GM03348 (cell line): Measurements from ENCODE around the gene MAD2L2.
A peak's percentile ranks its signal among the peaks of the same experiment; 100 is the strongest.

Experiments
- DNase-seq: peaks from one replicate; pipeline ENCODE4 v3.0.0; 2012; ENCODE audit warnings: low spot score

The MAD2L2 gene

GRCh38 chr1:11681071-11681771 lies at the start of gene MAD2L2:
MAD2L2 (minus strand) TSS chr1:11681148; CDS start chr1:11680601, 547 bp downstream.
- DNase-seq, result peak; percentile 98

DNA sequence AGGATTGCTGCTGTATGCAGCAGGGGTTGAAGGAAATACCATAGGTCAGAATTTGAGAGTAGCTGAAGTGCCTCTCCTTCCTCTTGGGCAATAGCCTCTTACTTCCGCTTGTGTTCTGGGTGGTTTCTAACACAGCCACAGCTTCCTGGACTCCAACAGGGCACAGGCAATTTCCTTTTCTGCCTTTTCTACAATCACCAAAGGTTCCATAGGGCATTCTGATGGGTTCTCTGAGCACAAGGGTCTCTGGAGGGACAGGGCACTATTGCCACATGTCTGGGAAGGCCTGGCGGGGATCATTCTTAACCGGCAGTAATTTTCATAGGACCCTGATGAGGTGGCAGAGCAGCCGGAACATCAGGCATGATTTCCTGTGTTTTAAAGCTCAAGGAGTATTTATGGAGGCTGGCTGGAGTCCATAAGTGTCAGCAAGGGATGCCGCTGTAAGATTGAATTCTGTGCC lies 49.5 kb upstream of the MAD2L2 start:
- DNase-seq, result peak; percentile 70

GRCh38 chr1:11729498-11730428 lies 48.8 kb upstream of the MAD2L2 start:
- DNase-seq, result no peak

DNA sequence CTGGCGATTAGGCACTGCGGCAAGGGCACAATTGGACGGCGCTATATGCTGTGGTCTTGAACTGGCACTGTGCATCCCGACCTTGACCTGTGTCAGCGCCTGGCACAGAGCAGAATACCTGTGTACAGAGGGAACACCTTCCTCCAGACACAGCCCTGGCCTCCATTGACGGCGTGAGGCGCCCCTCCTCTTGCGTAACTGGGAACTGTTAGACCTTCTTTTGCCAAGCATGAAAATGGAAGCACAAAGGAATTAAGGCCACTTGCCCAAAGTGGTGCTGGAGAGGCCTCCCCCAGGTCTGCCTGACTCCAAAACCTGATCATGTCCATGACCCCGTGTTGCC lies 48.2 kb upstream of the MAD2L2 start:
- DNase-seq, result no peak

- DNase-seq, result no peak
These were observed 47.3 kb upstream of the MAD2L2 start for GRCh38 chr1:11728126-11728806.

DNA sequence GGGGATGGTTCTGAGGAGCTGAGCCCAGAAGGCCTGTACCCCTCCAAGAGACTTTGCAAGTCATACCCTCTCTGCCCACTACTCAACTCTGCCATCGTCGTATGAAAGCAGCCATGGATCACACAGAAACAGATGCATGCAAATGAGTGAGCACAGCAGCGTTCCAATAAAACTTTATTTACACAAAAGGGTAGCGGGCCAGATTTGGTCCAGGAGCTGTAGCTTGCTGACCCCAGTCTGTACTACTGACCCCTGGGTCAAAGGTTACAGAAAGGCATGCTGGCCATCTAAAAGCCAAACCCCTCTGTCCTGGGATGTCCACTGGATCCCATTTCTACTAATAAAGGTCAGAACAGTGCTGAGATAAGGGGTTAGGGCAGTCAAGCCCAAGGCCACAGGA lies 46.2 kb upstream of the MAD2L2 start:
- no peak for DNase-seq

DNA sequence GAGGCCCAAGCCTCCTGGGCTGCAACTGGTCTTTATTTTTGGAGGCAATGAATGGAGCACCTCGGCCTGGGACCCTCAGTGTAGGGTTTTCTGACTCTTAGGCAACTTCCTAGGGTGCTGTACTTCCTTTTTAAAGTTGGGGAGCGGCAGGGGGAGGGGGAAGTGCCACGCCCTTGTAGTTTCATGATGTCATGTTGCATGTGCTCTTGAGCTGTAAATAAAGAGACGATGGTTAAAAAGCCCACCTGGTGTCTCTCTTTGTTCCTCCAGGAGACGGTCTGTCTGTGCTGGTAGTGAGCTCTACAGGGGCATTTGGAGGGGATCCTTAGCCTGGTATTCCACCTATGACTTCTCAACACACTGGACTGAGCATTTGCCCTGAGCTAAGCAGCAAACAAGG lies 44.7 kb upstream of the MAD2L2 start:
- DNase-seq, result no peak

- DNase-seq, result no peak
These were observed 41.6 kb upstream of the MAD2L2 start for GRCh38 chr1:11722538-11722937.

DNA sequence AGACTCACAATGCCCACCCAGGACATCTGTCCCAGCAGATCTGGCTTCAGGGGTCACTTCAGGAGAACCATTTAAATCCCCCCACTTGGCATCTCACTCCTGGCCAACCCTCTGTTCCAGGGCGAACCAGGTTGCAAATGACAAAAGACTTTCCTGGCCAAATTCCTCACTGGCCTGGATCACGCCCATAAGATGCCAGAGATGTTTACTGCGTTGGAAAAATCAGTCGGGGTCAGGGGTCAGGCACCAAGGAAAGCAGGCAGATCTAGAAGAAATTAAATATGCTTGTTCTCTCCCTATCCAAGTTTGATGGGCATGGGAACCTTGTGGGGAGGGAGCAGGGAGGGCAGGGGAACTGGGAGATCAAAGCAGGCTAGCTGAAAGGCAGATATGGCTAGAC lies 40.4 kb upstream of the MAD2L2 start:
- DNase-seq, result no peak

DNA sequence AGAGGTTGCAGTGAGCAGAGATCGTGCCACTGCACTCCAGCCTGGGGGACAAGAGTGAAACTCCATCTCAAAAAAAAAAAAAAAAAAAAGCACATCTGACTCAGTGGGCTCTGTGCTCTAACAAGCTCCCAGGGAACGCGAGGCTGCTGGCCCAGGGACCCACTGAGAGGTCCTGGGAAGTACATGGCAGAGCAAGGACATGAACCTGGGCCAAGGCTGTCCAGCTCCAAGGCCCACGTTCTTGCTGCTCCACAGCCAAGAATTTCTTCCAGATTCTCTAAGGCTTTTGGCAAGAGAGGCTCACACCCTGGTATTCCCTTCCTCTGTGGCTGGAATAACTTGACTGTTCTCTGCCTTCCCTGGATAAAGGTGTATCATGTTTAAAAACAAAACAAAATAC lies 39.6 kb upstream of the MAD2L2 start:
- DNase-seq, result no peak

- DNase-seq, result no peak
These were observed 39.1 kb upstream of the MAD2L2 start for GRCh38 chr1:11720033-11720376.

DNA sequence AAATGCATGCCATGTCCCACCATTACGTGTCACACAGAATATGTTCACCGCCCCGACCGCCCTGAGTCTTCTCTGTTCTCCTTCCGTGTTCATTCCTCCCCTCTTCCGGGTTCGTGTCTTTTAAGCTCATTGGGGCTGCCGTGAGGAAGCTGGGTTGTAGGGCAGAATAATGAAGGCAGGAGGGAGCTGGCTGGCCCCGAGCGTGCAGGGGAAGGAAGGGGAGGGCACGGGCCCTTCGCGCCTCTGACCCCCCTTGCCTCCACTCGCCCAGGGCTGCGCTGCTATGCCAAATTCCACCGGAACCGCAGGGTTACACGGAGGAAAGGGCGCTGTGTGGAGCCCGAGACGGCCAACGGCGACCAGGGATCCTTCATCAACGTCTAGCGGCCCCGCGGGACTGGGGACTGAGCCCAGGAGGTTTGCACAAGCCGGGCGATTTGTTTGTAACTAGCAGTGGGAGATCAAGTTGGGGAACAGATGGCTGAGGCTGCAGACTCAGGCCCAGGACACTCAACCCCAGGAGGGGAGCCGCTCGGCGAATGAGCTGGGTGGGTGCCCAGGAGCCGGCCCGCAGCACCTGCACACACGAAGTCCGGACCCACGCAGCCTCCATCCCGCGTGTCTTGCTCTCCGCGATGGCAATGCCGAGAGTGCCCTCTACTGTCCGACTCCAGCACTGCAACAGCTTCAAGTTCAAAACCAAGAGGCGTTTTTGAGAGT lies 38.5 kb upstream of the MAD2L2 start:
- peak; percentile 86 for DNase-seq

DNA sequence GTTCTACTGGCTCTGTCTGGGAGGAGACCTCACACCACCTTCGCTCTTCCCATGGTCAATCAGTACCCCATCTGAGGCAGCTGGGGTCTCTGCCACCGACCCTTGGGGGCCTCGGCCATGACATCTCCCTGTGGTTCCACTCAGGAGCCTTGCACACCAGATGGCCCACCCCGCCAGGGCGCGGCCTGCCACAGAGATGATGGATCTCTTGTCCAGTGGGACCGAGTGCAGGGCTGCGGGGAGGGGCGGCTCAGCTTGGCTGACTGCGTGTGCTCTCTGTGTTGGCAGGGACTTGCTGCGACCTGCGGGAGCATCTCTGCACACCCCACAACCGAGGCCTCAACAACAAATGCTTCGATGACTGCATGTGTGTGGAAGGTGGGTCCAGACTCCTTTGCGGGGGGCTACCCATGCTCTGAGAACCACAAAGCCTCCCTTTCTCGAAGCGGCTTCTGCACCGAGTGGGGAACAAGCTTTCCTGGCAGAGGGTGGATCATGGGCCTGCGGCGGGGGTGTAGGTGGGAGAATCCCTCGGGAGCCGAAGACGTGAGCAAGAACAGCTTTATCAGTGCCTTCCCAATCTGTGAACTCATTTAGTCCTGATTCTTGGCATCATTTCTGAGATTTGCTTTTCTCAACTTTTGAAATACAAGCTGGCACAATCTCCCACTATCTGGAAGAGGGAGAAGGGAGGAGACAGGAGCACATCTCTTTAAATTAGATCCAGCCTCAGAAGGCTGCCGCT lies 34.1 kb upstream of the MAD2L2 start:
- DNase-seq, result no peak

- no peak for DNase-seq
These were observed 32.1 kb upstream of the MAD2L2 start for GRCh38 chr1:11713095-11713494.

DNA sequence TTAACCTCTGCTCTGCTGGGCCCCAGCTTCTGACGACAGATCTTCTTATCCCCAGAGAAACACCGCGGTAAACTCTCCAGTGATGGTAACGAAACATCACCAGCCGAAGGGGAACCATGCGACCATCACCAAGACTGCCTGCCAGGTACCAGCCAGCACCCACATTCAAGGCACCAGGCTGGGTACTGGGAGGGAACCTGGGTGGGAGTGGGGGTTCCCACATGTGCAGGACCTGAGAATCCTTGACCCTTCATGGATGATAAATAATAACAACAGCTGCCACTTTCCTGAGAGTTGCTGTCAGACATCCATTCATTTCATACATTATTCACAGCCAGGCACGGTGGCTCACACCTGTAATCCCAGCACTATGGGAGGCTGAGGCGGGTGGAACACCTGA lies 31.3 kb upstream of the MAD2L2 start:
- no peak for DNase-seq

GRCh38 chr1:11711490-11711889 lies 30.5 kb upstream of the MAD2L2 start:
- no peak for DNase-seq

DNA sequence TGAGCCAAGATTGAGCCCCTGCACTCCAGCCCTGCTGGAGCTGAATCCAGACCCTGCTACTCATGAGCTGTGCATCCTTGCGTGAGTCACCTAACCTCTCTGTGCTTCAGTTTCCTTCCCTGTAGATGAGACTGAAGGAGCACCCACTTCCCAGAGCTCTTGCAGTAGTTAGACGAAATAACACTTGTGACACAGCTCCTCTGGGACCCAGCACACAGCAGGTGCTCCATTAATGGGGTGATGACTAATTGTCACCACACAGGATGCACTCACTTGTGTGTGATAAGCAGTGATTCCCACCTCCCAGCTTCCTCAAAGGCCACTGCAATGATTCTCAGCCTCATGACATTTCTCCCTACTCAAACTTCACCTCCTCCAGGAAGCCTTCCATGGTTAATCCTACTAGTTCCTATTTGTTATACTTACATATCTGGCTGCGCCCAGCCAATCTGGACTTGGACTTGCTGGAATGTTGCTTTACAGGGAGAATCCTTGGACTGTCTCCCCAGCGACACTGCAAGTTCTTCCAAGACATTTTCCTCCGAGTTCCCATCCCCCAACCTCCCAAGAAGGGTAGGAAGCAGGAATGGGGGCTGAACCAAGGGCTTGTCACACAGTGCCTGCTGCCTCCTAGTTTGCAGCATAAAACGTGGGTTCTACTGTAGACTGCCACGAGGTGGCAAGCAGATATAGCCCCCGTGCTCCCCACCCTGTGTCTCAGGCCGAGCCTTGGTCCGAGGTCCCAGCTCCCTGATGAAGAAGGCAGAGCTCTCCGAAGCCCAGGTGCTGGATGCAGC lies 27.8 kb upstream of the MAD2L2 start:
- DNase-seq, result no peak

- no peak for DNase-seq
These were observed 26.8 kb upstream of the MAD2L2 start for GRCh38 chr1:11707621-11708276.

DNA sequence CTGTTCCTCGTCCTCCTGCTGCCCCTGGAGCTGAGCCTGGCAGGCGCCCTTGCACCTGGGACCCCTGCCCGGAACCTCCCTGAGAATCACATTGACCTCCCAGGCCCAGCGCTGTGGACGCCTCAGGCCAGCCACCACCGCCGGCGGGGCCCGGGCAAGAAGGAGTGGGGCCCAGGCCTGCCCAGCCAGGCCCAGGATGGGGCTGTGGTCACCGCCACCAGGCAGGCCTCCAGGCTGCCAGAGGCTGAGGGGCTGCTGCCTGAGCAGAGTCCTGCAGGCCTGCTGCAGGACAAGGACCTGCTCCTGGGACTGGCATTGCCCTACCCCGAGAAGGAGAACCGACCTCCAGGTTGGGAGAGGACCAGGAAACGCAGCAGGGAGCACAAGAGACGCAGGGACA lies 25.3 kb upstream of the MAD2L2 start:
- DNase-seq, result no peak

DNA sequence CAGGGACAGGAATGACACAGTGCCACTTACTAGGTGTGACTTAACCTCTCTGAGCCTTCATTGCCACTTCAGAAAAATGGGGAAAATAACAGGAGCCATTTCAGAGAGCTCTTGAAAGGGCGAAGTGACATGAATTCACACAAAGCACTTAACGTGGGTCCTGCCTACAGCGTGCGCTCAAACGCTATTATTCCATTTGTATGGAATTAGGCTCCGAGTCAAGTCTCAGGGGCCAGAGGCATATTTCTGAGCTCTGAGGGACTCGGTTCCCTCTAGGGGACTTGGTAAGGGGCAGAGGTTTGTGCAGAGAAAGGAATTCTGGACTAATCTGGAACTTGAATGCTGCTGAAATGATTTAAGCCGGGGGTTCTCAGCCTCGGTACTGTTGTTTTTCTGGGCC lies 24.6 kb upstream of the MAD2L2 start:
- DNase-seq, result no peak
